Left renal cortex interstitium (tissue), 4 donors: ENCODE measurements around the gene RIPK4. TPM values are rescaled to one million over a fixed set of nuclear protein-coding genes. Genes with fewer than 3 reads are reported as not detected.
"Not testable (repeated sequence)": the region's sequence is repeated elsewhere in the genome, so short reads cannot be mapped to it uniquely, and the experiment has no call there.

Experiments
- DNase-seq, 4 donors: peaks; one replicate each; pipeline ENCODE4 v3.0.0-alpha.2; 2013; ENCODE audit warnings: low read depth in 4 of 4, low spot score in 2 of 4, missing footprints in 1 of 4
- polyA plus RNA-seq, 4 donors: library from polyadenylated mRNA; unstranded; fragments of 120-200 nt; gene quantifications; one replicate each; pipeline ENCODE4 v1.2.1, GENCODE V29; 2013; ENCODE audit not compliant: insufficient read length in 4 of 4

RIPK4 gene
- polyA plus RNA-seq, 4 donors: 15.7 to 21.5 (median 19.3) TPM

- no peak for DNase-seq
Measured at GRCh38 chr21:41720250-41720649, 46.6 kb downstream of the RIPK4 start.

- DNase-seq: no peak
Measured at GRCh38 chr21:41719691-41720090, 47.2 kb downstream of the RIPK4 start.

GRCh38 chr21:41717573-41718330, 49.1 kb downstream of the RIPK4 start:
- DNase-seq: no peak

GRCh38 chr21:41716751-41717150, 50.1 kb downstream of the RIPK4 start:
- DNase-seq: no peak

- no peak for DNase-seq
Measured at GRCh38 chr21:41715649-41716281, 51.1 kb downstream of the RIPK4 start.

GRCh38 chr21:41714299-41714865, 52.5 kb downstream of the RIPK4 start:
- DNase-seq: not testable (repeated sequence)

- DNase-seq: no peak
Measured at GRCh38 chr21:41713495-41714281, 53.2 kb downstream of the RIPK4 start.

GRCh38 chr21:41712730-41713129, 54.1 kb downstream of the RIPK4 start:
- DNase-seq: no peak

GRCh38 chr21:41712201-41712600, 54.7 kb downstream of the RIPK4 start:
- DNase-seq: no peak

- no peak for DNase-seq
Measured at GRCh38 chr21:41711416-41712007, 55.3 kb downstream of the RIPK4 start.

GRCh38 chr21:41710823-41711160, 56.1 kb downstream of the RIPK4 start:
- DNase-seq: no peak

- no peak for DNase-seq
Measured at GRCh38 chr21:41709965-41710822, 56.7 kb downstream of the RIPK4 start.

GRCh38 chr21:41709166-41709565, 57.7 kb downstream of the RIPK4 start:
- no peak for DNase-seq

- no peak for DNase-seq
Measured at GRCh38 chr21:41707960-41708330, 58.9 kb downstream of the RIPK4 start.

GRCh38 chr21:41707231-41707959, 59.5 kb downstream of the RIPK4 start:
- DNase-seq: no peak

- DNase-seq: no peak
Measured at GRCh38 chr21:41706678-41707077, 60.2 kb downstream of the RIPK4 start.

- DNase-seq: no peak
Measured at GRCh38 chr21:41706263-41706639, 60.6 kb downstream of the RIPK4 start.

GRCh38 chr21:41705546-41706262, 61.1 kb downstream of the RIPK4 start:
- DNase-seq: no peak
